Activated T-helper 1 cell treated with anti-CD3 and anti-CD28 coated beads, Interleukin-12 subunit alpha, Interleukin-12 subunit beta, Interleukin-2, Interleukin-4 antibody, amounts not matched to agents 30 ng/mL and 10 ng/mL and 1 ng/mL, durations not matched to agents 14 hours and 24 hours and 36 hours (primary cell): ENCODE data around the gene GULP1. TPM values are rescaled to one million over a fixed set of nuclear protein-coding genes. Genes with fewer than 3 reads are reported as not detected.

Experiments
- DNase-seq: peaks from one replicate; pipeline ENCODE4 v3.0.0; 2021; ENCODE audit warnings: low spot score
- H3K27ac Mint-ChIP-seq: one replicate; pipeline ENCODE4 v1.8.0; 2021; ENCODE audit warnings: mild to moderate bottlenecking, mixed read lengths
- H3K27me3 Mint-ChIP-seq: one replicate; pipeline ENCODE4 v1.8.0; 2022; ENCODE audit warnings: mild to moderate bottlenecking, moderate library complexity, mixed read lengths; ENCODE audit not compliant: insufficient read depth
- H3K36me3 Mint-ChIP-seq: one replicate; pipeline ENCODE4 v1.8.0; 2021; ENCODE audit warnings: low read depth, mixed read lengths
- H3K4me1 Mint-ChIP-seq: one replicate; pipeline ENCODE4 v1.8.0; 2021; ENCODE audit warnings: low read depth, mixed read lengths
- H3K4me3 Mint-ChIP-seq: one replicate; pipeline ENCODE4 v1.8.0; 2021; ENCODE audit warnings: mild to moderate bottlenecking, moderate library complexity, mixed read lengths
- H3K9me3 Mint-ChIP-seq: one replicate; pipeline ENCODE4 v1.8.0; 2021; ENCODE audit warnings: mixed read lengths
- intact Hi-C: fragments of 100-400 bp; cut with micrococcal nuclease; formaldehyde crosslinking; loops from one replicate; pipeline ENCODE4 v1.15.1; 2024
- total RNA-seq: library from RNA; stranded (reverse); gene quantifications from 2 replicates; pipeline ENCODE4 v1.2.3, GENCODE V29; 2022

The GULP1 gene
- total RNA-seq, 1 donor from 2014 or later = not detected

GRCh38 chr2:188369365-188369764 lies 77.7 kb downstream of the GULP1 start:
- no peak overlapping the region for H3K27ac Mint-ChIP-seq
- no peaks in the 10 kb centered on the region for H3K27me3 Mint-ChIP-seq
- no peaks in the 10 kb centered on the region for H3K9me3 Mint-ChIP-seq
- H3K4me3 Mint-ChIP-seq = no peak overlapping the region
- H3K4me1 Mint-ChIP-seq = no peaks in the 10 kb centered on the region
- DNase-seq = no peak
- no peaks in the 10 kb centered on the region for H3K36me3 Mint-ChIP-seq
- intact Hi-C loops = loop anchor here (2.0 kb wide), 1 partner anchor 869 kb away; no protein-coding TSS in a partner anchor

- intact Hi-C loops = no loop called here
- no peaks in the 10 kb centered on the region for H3K9me3 Mint-ChIP-seq
- H3K27ac Mint-ChIP-seq = no peak overlapping the region
- no peaks in the 10 kb centered on the region for H3K4me1 Mint-ChIP-seq
- no peaks in the 10 kb centered on the region for H3K36me3 Mint-ChIP-seq
- no peak for DNase-seq
- H3K27me3 Mint-ChIP-seq = no peaks in the 10 kb centered on the region
- H3K4me3 Mint-ChIP-seq = no peak overlapping the region
These were observed 86.8 kb downstream of the GULP1 start for GRCh38 chr2:188378371-188378950.

- H3K27me3 Mint-ChIP-seq = no peaks in the 10 kb centered on the region
- H3K9me3 Mint-ChIP-seq = peaks cover 4% of the 10 kb centered on the region
- no peak overlapping the region for H3K4me3 Mint-ChIP-seq
These were observed 88.1 kb downstream of the GULP1 start for GRCh38 chr2:188379748-188380147.

GRCh38 chr2:188380280-188380679 lies 88.6 kb downstream of the GULP1 start:
- Mint-ChIP-seq H3K27ac (no peak overlapping the region), H3K27me3 (no peaks in the 10 kb centered on the region), H3K36me3 (no peaks in the 10 kb centered on the region), H3K9me3 (peaks cover 4% of the 10 kb centered on the region), H3K4me1 (no peaks in the 10 kb centered on the region), H3K4me3 (no peak overlapping the region)
- DNase-seq = no peak
- intact Hi-C loops = no loop called here

More at GRCh38 chr2:188379748-188380147, 88.1 kb downstream of the GULP1 start:
- DNase-seq = no peak
- Mint-ChIP-seq H3K4me1 (no peaks in the 10 kb centered on the region), H3K27ac (no peak overlapping the region), H3K36me3 (no peaks in the 10 kb centered on the region)
- intact Hi-C loops = no loop called here

GRCh38 chr2:188381614-188382013 lies 89.9 kb downstream of the GULP1 start:
- no peak overlapping the region for H3K27ac Mint-ChIP-seq
- no peaks in the 10 kb centered on the region for H3K36me3 Mint-ChIP-seq
- no peak for DNase-seq
- H3K4me3 Mint-ChIP-seq = no peak overlapping the region
- no peaks in the 10 kb centered on the region for H3K4me1 Mint-ChIP-seq
- peaks cover 10% of the 10 kb centered on the region for H3K9me3 Mint-ChIP-seq
- intact Hi-C loops = no loop called here
- no peaks in the 10 kb centered on the region for H3K27me3 Mint-ChIP-seq

GRCh38 chr2:188382107-188382506 lies 90.4 kb downstream of the GULP1 start:
- Mint-ChIP-seq H3K36me3 (no peaks in the 10 kb centered on the region), H3K27ac (no peak overlapping the region), H3K4me3 (no peak overlapping the region), H3K9me3 (peaks cover 10% of the 10 kb centered on the region), H3K4me1 (no peaks in the 10 kb centered on the region), H3K27me3 (no peaks in the 10 kb centered on the region)
- no peak for DNase-seq
- intact Hi-C loops = no loop called here

- no peak for DNase-seq
- Mint-ChIP-seq H3K27me3 (no peaks in the 10 kb centered on the region), H3K36me3 (no peaks in the 10 kb centered on the region), H3K4me3 (no peak overlapping the region), H3K27ac (no peak overlapping the region), H3K9me3 (peaks cover 10% of the 10 kb centered on the region), H3K4me1 (no peaks in the 10 kb centered on the region)
- intact Hi-C loops = no loop called here
These were observed 91.5 kb downstream of the GULP1 start for GRCh38 chr2:188383158-188383557.

- intact Hi-C loops = no loop called here
- Mint-ChIP-seq H3K4me3 (no peak overlapping the region), H3K27me3 (no peaks in the 10 kb centered on the region), H3K27ac (no peak overlapping the region), H3K4me1 (no peaks in the 10 kb centered on the region), H3K36me3 (no peaks in the 10 kb centered on the region), H3K9me3 (peaks cover 10% of the 10 kb centered on the region)
- no peak for DNase-seq
These were observed 94.2 kb downstream of the GULP1 start for GRCh38 chr2:188385857-188386256.

- intact Hi-C loops = no loop called here
- DNase-seq = no peak
- Mint-ChIP-seq H3K4me3 (no peak overlapping the region), H3K4me1 (no peaks in the 10 kb centered on the region), H3K27me3 (no peaks in the 10 kb centered on the region), H3K36me3 (no peaks in the 10 kb centered on the region), H3K27ac (no peak overlapping the region), H3K9me3 (peaks cover 10% of the 10 kb centered on the region)
These were observed 97.2 kb downstream of the GULP1 start for GRCh38 chr2:188388831-188389230.

- intact Hi-C loops = no loop called here
- H3K27ac Mint-ChIP-seq = no peak overlapping the region
- no peaks in the 10 kb centered on the region for H3K9me3 Mint-ChIP-seq
These were observed 99.7 kb downstream of the GULP1 start for GRCh38 chr2:188391354-188391753.

GRCh38 chr2:188394931-188395472 lies 103.3 kb downstream of the GULP1 start:
- DNase-seq = no peak
- Mint-ChIP-seq H3K27me3 (no peaks in the 10 kb centered on the region), H3K4me3 (no peak overlapping the region), H3K9me3 (no peaks in the 10 kb centered on the region), H3K36me3 (no peaks in the 10 kb centered on the region), H3K27ac (no peak overlapping the region), H3K4me1 (no peaks in the 10 kb centered on the region)
- intact Hi-C loops = no loop called here

More at GRCh38 chr2:188391354-188391753, 99.7 kb downstream of the GULP1 start:
- DNase-seq = no peak
- Mint-ChIP-seq H3K27me3 (no peaks in the 10 kb centered on the region), H3K4me3 (no peak overlapping the region), H3K4me1 (no peaks in the 10 kb centered on the region), H3K36me3 (no peaks in the 10 kb centered on the region)

GRCh38 chr2:188395903-188396689 lies 104.4 kb downstream of the GULP1 start:
- intact Hi-C loops = no loop called here
- Mint-ChIP-seq H3K27me3 (no peaks in the 10 kb centered on the region), H3K4me3 (no peak overlapping the region), H3K4me1 (no peaks in the 10 kb centered on the region), H3K36me3 (no peaks in the 10 kb centered on the region), H3K9me3 (no peaks in the 10 kb centered on the region), H3K27ac (no peak overlapping the region)
- DNase-seq = no peak

GRCh38 chr2:188399159-188399558 lies 107.5 kb downstream of the GULP1 start:
- no peak for DNase-seq
- intact Hi-C loops = no loop called here
- H3K9me3 Mint-ChIP-seq = no peaks in the 10 kb centered on the region
- H3K4me3 Mint-ChIP-seq = no peak overlapping the region
- no peaks in the 10 kb centered on the region for H3K4me1 Mint-ChIP-seq
- no peaks in the 10 kb centered on the region for H3K36me3 Mint-ChIP-seq
- H3K27me3 Mint-ChIP-seq = no peaks in the 10 kb centered on the region
- H3K27ac Mint-ChIP-seq = no peak overlapping the region
